HG03558 (cell line): Measurements from ENCODE around the gene ROPN1L.
"Not testable (repeated sequence)": the region's sequence is repeated elsewhere in the genome, so short reads cannot be mapped to it uniquely, and the experiment has no call there.

ENCODE experiments used
- ATAC-seq: cut with Tn5 transposase; IDR thresholded peaks from one replicate; pipeline ENCODE4 v1.9.1; 2021; ENCODE audit warnings: moderate number of reproducible peaks; ENCODE audit not compliant: unreplicated experiment; ENCODE audit errors: extremely low read depth

ROPN1L gene

GRCh38 chr5:10475931-10476676, 34.4 kb downstream of the ROPN1L start:
- ATAC-seq = no peak

GRCh38 chr5:10476878-10477277, 35.2 kb downstream of the ROPN1L start:
- no peak for ATAC-seq

GRCh38 chr5:10477943-10478342, 36.3 kb downstream of the ROPN1L start:
- ATAC-seq = no peak

- ATAC-seq = no peak
These were observed 36.8 kb downstream of the ROPN1L start for GRCh38 chr5:10478436-10478835.

GRCh38 chr5:10479154-10479721, 37.6 kb downstream of the ROPN1L start:
- ATAC-seq = no peak

GRCh38 chr5:10480237-10480985, 38.7 kb downstream of the ROPN1L start:
- no peak for ATAC-seq

GRCh38 chr5:10481241-10481935, 39.7 kb downstream of the ROPN1L start:
- ATAC-seq = no peak

- ATAC-seq = no peak
These were observed 41.3 kb downstream of the ROPN1L start for GRCh38 chr5:10482791-10483530.

GRCh38 chr5:10484774-10485141, 43.1 kb downstream of the ROPN1L start:
- no peak for ATAC-seq

GRCh38 chr5:10485142-10485795, 43.6 kb downstream of the ROPN1L start:
- no peak for ATAC-seq

- ATAC-seq = no peak
These were observed 44.2 kb downstream of the ROPN1L start for GRCh38 chr5:10485897-10486296.

GRCh38 chr5:10486511-10487344, 45.0 kb downstream of the ROPN1L start:
- no peak for ATAC-seq

- ATAC-seq = no peak
These were observed 46.5 kb downstream of the ROPN1L start for GRCh38 chr5:10488144-10488543.

- ATAC-seq = peak; percentile 82
These were observed 48.2 kb downstream of the ROPN1L start for GRCh38 chr5:10489810-10490426.

- no peak for ATAC-seq
These were observed 49.4 kb downstream of the ROPN1L start for GRCh38 chr5:10490927-10491672.

GRCh38 chr5:10491673-10492026, 50.0 kb downstream of the ROPN1L start:
- ATAC-seq = no peak

- ATAC-seq = no peak
These were observed 52.2 kb downstream of the ROPN1L start for GRCh38 chr5:10493884-10494283.

GRCh38 chr5:10494497-10494896, 52.8 kb downstream of the ROPN1L start:
- ATAC-seq = not testable (repeated sequence)
